Smooth muscle cell (in vitro differentiated cells): ENCODE results near the gene ZNF20. TPM values are rescaled to one million over a fixed set of nuclear protein-coding genes. Genes with fewer than 3 reads are reported as not detected.
"Not testable (repeated sequence)": the region's sequence is repeated elsewhere in the genome, so short reads cannot be mapped to it uniquely, and the experiment has no call there.

ENCODE experiments used
- DNase-seq: peaks from one replicate; lab custom pipeline; 2025; ENCODE audit not compliant: unreplicated experiment; lab: John Stamatoyannopoulos, UW
- H2AFZ ChIP-seq: fragments of 200-600 bp; sonication (generic); 2 replicates; pipeline ENCODE4 v1.6.0; 2016; ENCODE audit warnings: antibody characterized with exemption, low read depth, mild to moderate bottlenecking
- H3F3A ChIP-seq: fragments of 200-600 bp; sonication (generic); 2 replicates; pipeline ENCODE4 v1.6.0; 2017; ENCODE audit warnings: antibody characterized with exemption, low read depth
- H3K27ac ChIP-seq: fragments of 200-600 bp; sonication (generic); 2 replicates; pipeline ENCODE4 v1.5.1; 2016; ENCODE audit warnings: low read depth, mild to moderate bottlenecking
- H3K27me3 ChIP-seq: fragments of 200-600 bp; sonication (generic); 2 replicates; pipeline ENCODE4 v1.6.1; 2016; ENCODE audit warnings: low read depth, mild to moderate bottlenecking
- H3K36me3 ChIP-seq: fragments of 200-600 bp; sonication (generic); 2 replicates; pipeline ENCODE4 v1.5.1; 2016; ENCODE audit warnings: low read depth
- H3K4me1 ChIP-seq: fragments of 200-600 bp; sonication (generic); 2 replicates; pipeline ENCODE4 v1.5.1; 2016; ENCODE audit warnings: low read depth
- H3K4me2 ChIP-seq: fragments of 200-600 bp; sonication (generic); 2 replicates; pipeline ENCODE4 v1.6.0; 2016; ENCODE audit warnings: mild to moderate bottlenecking
- H3K4me3 ChIP-seq: fragments of 200-600 bp; sonication (generic); 2 replicates; pipeline ENCODE4 v1.5.1; 2016; ENCODE audit warnings: mild to moderate bottlenecking
- H3K79me2 ChIP-seq: fragments of 200-600 bp; sonication (generic); 2 replicates; pipeline ENCODE4 v1.6.0; 2016; ENCODE audit warnings: low read depth, mild to moderate bottlenecking
- H3K9ac ChIP-seq: fragments of 200-600 bp; sonication (generic); 2 replicates; pipeline ENCODE4 v1.6.0; 2016; ENCODE audit warnings: low read depth
- H3K9me3 ChIP-seq: fragments of 200-600 bp; sonication (generic); replicated peaks from 2 replicates; pipeline ENCODE4 v1.5.1; 2016; ENCODE audit warnings: low read depth
- H4K20me1 ChIP-seq: fragments of 200-600 bp; sonication (generic); 2 replicates; pipeline ENCODE4 v1.6.0; 2016; ENCODE audit warnings: low read depth
- WGBS: methylation state at CpG from one replicate; pipeline ENCODE4 v1.1.7; 2016; ENCODE audit warnings: low lambda C conversion rate; 5-methylcytosine and 5-hydroxymethylcytosine counted together
- polyA plus RNA-seq: library from polyadenylated mRNA; unstranded; fragments of >200 nt; fragmentation: Nextera tagmentation; extraction: Ambion mirVana; gene quantifications from 2 replicates; pipeline ENCODE4 v1.2.1, GENCODE V29; 2016
- small RNA-seq: library from RNA; depleted of rRNA; stranded (forward); fragments of <200 nt; gene quantifications from one replicate; pipeline ENCODE3, GENCODE V24; 2014
- total RNA-seq: library from RNA; depleted of rRNA; stranded (reverse); fragments of >200 nt; gene quantifications from 2 replicates; pipeline ENCODE4 v1.2.3, GENCODE V29; 2014
- TF ChIP-seq, protein P1 (sequence below): fragments of 200-600 bp; sonication (generic); IDR thresholded peaks from 2 replicates; pipeline ENCODE4 v1.5.1; 2017; ENCODE audit warnings: borderline replicate concordance, mild to moderate bottlenecking, antibody characterized with exemption; ENCODE audit not compliant: insufficient read depth, poor library complexity, severe bottlenecking

ZNF20 gene
- total and polyA plus RNA-seq, 2 experiments from 2014 or later = 0.46 to 1.3 TPM

GRCh38 chr19:12092065-12092867 is 47.9 kb downstream of the ZNF20 start:
- H3K9ac ChIP-seq = peak overlapping the region; percentile 60
- peak; percentile 42 for DNase-seq
- H3K9me3 ChIP-seq = no peaks in the 10 kb centered on the region
- H3K4me2 ChIP-seq = peak overlapping the region; percentile 83
- H3K27ac ChIP-seq = peak overlapping the region; percentile 47
- peaks cover 4% of the 10 kb centered on the region for H3K4me1 ChIP-seq
- H3F3A ChIP-seq = no peaks in the 10 kb centered on the region
- H3K36me3 ChIP-seq = peaks cover 4% of the 10 kb centered on the region
- no peaks in the 10 kb centered on the region for H4K20me1 ChIP-seq
- peaks cover 19% of the 10 kb centered on the region for H3K79me2 ChIP-seq
- TF ChIP-seq, protein P1, sequence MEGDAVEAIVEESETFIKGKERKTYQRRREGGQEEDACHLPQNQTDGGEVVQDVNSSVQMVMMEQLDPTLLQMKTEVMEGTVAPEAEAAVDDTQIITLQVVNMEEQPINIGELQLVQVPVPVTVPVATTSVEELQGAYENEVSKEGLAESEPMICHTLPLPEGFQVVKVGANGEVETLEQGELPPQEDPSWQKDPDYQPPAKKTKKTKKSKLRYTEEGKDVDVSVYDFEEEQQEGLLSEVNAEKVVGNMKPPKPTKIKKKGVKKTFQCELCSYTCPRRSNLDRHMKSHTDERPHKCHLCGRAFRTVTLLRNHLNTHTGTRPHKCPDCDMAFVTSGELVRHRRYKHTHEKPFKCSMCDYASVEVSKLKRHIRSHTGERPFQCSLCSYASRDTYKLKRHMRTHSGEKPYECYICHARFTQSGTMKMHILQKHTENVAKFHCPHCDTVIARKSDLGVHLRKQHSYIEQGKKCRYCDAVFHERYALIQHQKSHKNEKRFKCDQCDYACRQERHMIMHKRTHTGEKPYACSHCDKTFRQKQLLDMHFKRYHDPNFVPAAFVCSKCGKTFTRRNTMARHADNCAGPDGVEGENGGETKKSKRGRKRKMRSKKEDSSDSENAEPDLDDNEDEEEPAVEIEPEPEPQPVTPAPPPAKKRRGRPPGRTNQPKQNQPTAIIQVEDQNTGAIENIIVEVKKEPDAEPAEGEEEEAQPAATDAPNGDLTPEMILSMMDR = no peak
- H2AFZ ChIP-seq = peak overlapping the region; percentile 84
- H3K4me3 ChIP-seq = peak overlapping the region; percentile 62
- 2% methylated on average over 51 of the region's 53 CpGs for WGBS
- H3K27me3 ChIP-seq = no peaks in the 10 kb centered on the region

- Histone ChIP-seq H3K27me3 (no peaks in the 10 kb centered on the region), H3K9me3 (no peaks in the 10 kb centered on the region), H3K36me3 (no peaks in the 10 kb centered on the region), H3F3A (no peaks in the 10 kb centered on the region), H3K9ac (no peak overlapping the region), H4K20me1 (no peaks in the 10 kb centered on the region), H3K4me3 (no peak overlapping the region), H2AFZ (no peak overlapping the region), H3K27ac (no peak overlapping the region), H3K4me1 (peaks cover 4% of the 10 kb centered on the region), H3K79me2 (peaks cover 17% of the 10 kb centered on the region), H3K4me2 (no peak overlapping the region)
- DNase-seq = peak; percentile 2
- 66% methylated on average over 5 of the region's 5 CpGs for WGBS
- TF ChIP-seq, protein P1 = peak; percentile 59
Observed at GRCh38 chr19:12090807-12091206, 49.3 kb downstream of the ZNF20 start.

GRCh38 chr19:12085074-12085818 is 54.9 kb downstream of the ZNF20 start:
- Histone ChIP-seq H3F3A (no peaks in the 10 kb centered on the region), H3K4me1 (no peaks in the 10 kb centered on the region), H2AFZ (no peak overlapping the region), H3K27ac (no peak overlapping the region), H3K9me3 (peaks cover 12% of the 10 kb centered on the region), H4K20me1 (no peaks in the 10 kb centered on the region), H3K4me2 (no peak overlapping the region), H3K4me3 (no peak overlapping the region), H3K27me3 (no peaks in the 10 kb centered on the region), H3K9ac (no peak overlapping the region), H3K79me2 (no peaks in the 10 kb centered on the region), H3K36me3 (no peaks in the 10 kb centered on the region)
- WGBS = 98% methylated on average over 5 of the region's 5 CpGs
- TF ChIP-seq, protein P1 = no peak
- DNase-seq = no peak

- not testable (repeated sequence) for H3K4me3 ChIP-seq, H3K4me2 ChIP-seq, H3K9ac ChIP-seq, H3K79me2 ChIP-seq, H3K27ac ChIP-seq, H3F3A ChIP-seq, H4K20me1 ChIP-seq, H3K27me3 ChIP-seq, H3K36me3 ChIP-seq, H3K4me1 ChIP-seq, DNase-seq, H2AFZ ChIP-seq
- WGBS = 94% methylated on average over 6 of the region's 6 CpGs
- peaks cover 30% of the 10 kb centered on the region for H3K9me3 ChIP-seq
Observed at GRCh38 chr19:12083336-12083735, 56.8 kb downstream of the ZNF20 start.

Small RNA genes lying within 50 kb of the gene (small RNA-seq; reads per million reads assigned to genes)
- gene RF00019 (not detected), gene RNA5SP467 (not detected)

Other genes with a start within 250 kb of the ZNF20 start
- gene ZNF700, start 215.2 kb downstream of the ZNF20 start, total RNA-seq = 8.3 and 10.4 TPM in 2 replicates
- 1.2 and 1.3 TPM in 2 replicates for gene ZNF700, start 215.2 kb downstream of the ZNF20 start, polyA plus RNA-seq
- gene ZNF763, start 175.3 kb downstream of the ZNF20 start, total RNA-seq = 1.2 and 1.6 TPM in 2 replicates
- 0.53 and 0.73 TPM in 2 replicates for gene ZNF763, start 175.3 kb downstream of the ZNF20 start, polyA plus RNA-seq
- 6.9 and 10.2 TPM in 2 replicates for gene ZNF433, start 104.7 kb downstream of the ZNF20 start, total RNA-seq
- gene ZNF433, start 104.7 kb downstream of the ZNF20 start, polyA plus RNA-seq = 2.6 and 3.0 TPM in 2 replicates
- gene ZNF878, start 87.4 kb downstream of the ZNF20 start, total RNA-seq = 0.36 and 2.5 TPM in 2 replicates
- 1.5 TPM in 1 of 2 replicates, not detected in the other for gene ZNF878, start 87.4 kb downstream of the ZNF20 start, polyA plus RNA-seq
- 4.4 and 10.4 TPM in 2 replicates for gene ZNF844, start 75.6 kb downstream of the ZNF20 start, total RNA-seq
- gene ZNF844, start 75.6 kb downstream of the ZNF20 start, polyA plus RNA-seq = 0.80 and 1.9 TPM in 2 replicates
- 7.8 and 13.5 TPM in 2 replicates for gene ZNF625, start 16.4 kb upstream of the ZNF20 start, total RNA-seq
- gene ZNF625, start 16.4 kb upstream of the ZNF20 start, polyA plus RNA-seq = 0.66 and 1.0 TPM in 2 replicates
- gene ZNF136, start 22.7 kb upstream of the ZNF20 start, total RNA-seq = 5.7 and 14.4 TPM in 2 replicates
- gene ZNF136, start 22.7 kb upstream of the ZNF20 start, polyA plus RNA-seq = 5.1 and 7.9 TPM in 2 replicates
- gene ZNF44, start 154.5 kb upstream of the ZNF20 start, total RNA-seq = 5.3 and 5.8 TPM in 2 replicates
- gene ZNF44, start 154.5 kb upstream of the ZNF20 start, polyA plus RNA-seq = 3.2 and 5.3 TPM in 2 replicates
- 2.2 and 6.7 TPM in 2 replicates for gene ZNF563, start 193.3 kb upstream of the ZNF20 start, total RNA-seq
- gene ZNF563, start 193.3 kb upstream of the ZNF20 start, polyA plus RNA-seq = 1.1 and 2.9 TPM in 2 replicates
- 0.40 and 12.9 TPM in 2 replicates for gene ZNF442, start 225.3 kb upstream of the ZNF20 start, total RNA-seq
- 0.06 and 0.54 TPM in 2 replicates for gene ZNF442, start 225.3 kb upstream of the ZNF20 start, polyA plus RNA-seq